HUES6 (cell line): Measurements from ENCODE around the gene KRT12.
"Not testable (repeated sequence)": the region's sequence is repeated elsewhere in the genome, so short reads cannot be mapped to it uniquely, and the experiment has no call there.

ENCODE experiments used
- H3K27ac ChIP-seq: 2 replicates; pipeline ENCODE4 v1.7.0; 2013; ENCODE audit warnings: low read depth, mild to moderate bottlenecking, low read length, inconsistent platforms
- H3K27me3 ChIP-seq: 2 replicates; pipeline ENCODE4 v1.6.1; 2013; ENCODE audit warnings: low read length; ENCODE audit not compliant: control insufficient read depth, insufficient read depth
- H3K36me3 ChIP-seq: 2 replicates; pipeline ENCODE4 v1.6.1; 2013; ENCODE audit warnings: low read length; ENCODE audit not compliant: control insufficient read depth, insufficient read depth
- H3K4me1 ChIP-seq: 2 replicates; pipeline ENCODE4 v1.6.1; 2013; ENCODE audit warnings: low read length; ENCODE audit not compliant: control insufficient read depth, insufficient read depth
- H3K4me3 ChIP-seq: 2 replicates; pipeline ENCODE4 v1.5.1; 2013; ENCODE audit warnings: low read depth, low read length
- H3K9ac ChIP-seq: one replicate; pipeline ENCODE4 v1.6.1; 2013; ENCODE audit warnings: mild to moderate bottlenecking, low read length
- H3K9me3 ChIP-seq: 2 replicates; pipeline ENCODE4 v1.6.1; 2013; ENCODE audit warnings: low read depth, low read length; ENCODE audit not compliant: control insufficient read depth, insufficient read depth

KRT12 gene

DNA sequence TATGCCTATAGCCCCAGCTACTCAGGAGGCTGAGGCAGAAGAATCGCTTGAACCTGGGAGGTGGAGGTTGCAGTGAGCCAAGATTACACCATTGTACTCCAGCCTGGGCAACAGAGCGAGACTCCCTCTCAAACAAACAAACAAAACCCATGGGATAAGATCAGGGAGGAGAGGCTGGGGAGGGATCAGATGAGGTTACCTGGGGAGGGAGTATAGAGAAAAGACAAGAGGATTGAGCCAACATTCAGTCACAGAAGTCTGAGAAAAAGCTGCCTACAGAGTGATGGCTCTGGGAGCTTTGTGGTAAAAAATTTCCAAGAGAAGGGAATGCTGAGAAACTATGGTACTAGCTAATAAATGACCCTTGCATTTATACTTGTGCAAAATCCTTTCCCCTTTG, 8.4 kb downstream of the KRT12 start:
- not testable (repeated sequence) for H3K27ac ChIP-seq, H3K4me3 ChIP-seq, H3K9ac ChIP-seq, H3K27me3 ChIP-seq, H3K9me3 ChIP-seq, H3K36me3 ChIP-seq
- peaks cover 11% of the 10 kb centered on the region for H3K4me1 ChIP-seq

- no peaks in the 10 kb centered on the region for H3K27me3 ChIP-seq
- H3K36me3 ChIP-seq: no peaks in the 10 kb centered on the region
- H3K9ac ChIP-seq: no peak overlapping the region
- H3K27ac ChIP-seq: no peak overlapping the region
- no peak overlapping the region for H3K4me3 ChIP-seq
- no peaks in the 10 kb centered on the region for H3K9me3 ChIP-seq
- H3K4me1 ChIP-seq: peaks cover 16% of the 10 kb centered on the region
Observed at GRCh38 chr17:40857535-40857934, 9.5 kb downstream of the KRT12 start.

GRCh38 chr17:40854175-40854814, 12.7 kb downstream of the KRT12 start:
- peaks cover 20% of the 10 kb centered on the region for H3K4me1 ChIP-seq

DNA sequence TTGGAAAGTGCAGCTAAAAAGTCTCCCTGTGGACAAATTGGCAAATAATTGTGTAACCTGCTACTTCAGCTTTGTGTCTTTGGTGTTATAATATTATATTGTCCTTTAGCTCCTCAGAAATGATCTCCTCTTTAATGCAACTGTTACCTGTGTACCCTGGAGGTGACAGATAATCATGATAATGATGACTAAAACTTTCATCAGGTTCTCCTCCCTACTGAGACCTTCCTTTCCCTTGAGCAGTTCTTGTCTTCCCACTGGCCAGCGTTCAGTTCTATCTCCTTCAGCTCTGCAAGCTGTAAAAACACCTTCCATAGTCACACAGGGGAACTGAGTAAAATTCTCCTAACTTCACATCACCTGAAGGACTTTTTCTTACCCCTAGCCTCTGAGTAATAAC, 14.7 kb downstream of the KRT12 start:
- no peaks in the 10 kb centered on the region for H3K36me3 ChIP-seq
- no peak overlapping the region for H3K4me3 ChIP-seq
- peaks cover 7% of the 10 kb centered on the region; the same call in 1 of the 2 replicates for H3K27me3 ChIP-seq
- H3K27ac ChIP-seq: no peak overlapping the region
- H3K4me1 ChIP-seq: peaks cover 16% of the 10 kb centered on the region
- H3K9ac ChIP-seq: no peak overlapping the region
- no peaks in the 10 kb centered on the region for H3K9me3 ChIP-seq

More at GRCh38 chr17:40854175-40854814, 12.7 kb downstream of the KRT12 start:
- no peak overlapping the region for H3K27ac ChIP-seq
- H3K9me3 ChIP-seq: no peaks in the 10 kb centered on the region
- H3K36me3 ChIP-seq: no peaks in the 10 kb centered on the region
- no peaks in the 10 kb centered on the region for H3K27me3 ChIP-seq
- H3K9ac ChIP-seq: no peak overlapping the region
- H3K4me3 ChIP-seq: no peak overlapping the region

DNA sequence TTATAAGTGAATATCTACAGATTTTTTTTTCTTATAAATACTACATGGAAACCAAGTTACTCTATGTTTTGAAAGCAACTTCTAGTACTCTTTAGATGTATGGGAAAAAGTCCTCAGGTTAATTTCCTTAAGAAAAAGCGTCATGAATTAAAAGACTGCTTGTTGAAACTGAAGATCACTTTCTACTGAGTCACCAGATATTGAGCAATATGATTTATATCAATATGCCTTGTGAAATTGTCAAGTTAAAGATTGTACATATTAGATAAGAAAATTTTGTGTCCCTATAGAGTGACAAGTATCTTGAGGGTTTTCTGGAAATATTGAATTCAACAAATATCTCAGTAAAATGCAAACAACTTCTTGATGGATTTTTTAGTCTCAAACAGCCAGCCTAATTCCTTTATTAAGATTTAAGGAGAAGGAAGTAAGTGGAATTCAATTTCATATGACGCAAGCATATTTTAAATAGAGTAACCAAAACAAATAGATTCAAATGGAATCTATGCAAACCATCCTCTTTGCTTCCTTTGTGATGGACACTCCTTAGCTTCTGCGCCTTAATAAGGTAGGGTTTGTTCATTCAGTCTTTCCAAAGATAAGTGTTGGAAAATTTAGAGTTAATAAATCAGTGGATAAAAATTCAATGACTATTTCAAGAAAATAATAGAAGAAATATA, 16.6 kb downstream of the KRT12 start:
- H3K27ac ChIP-seq: no peak overlapping the region

DNA sequence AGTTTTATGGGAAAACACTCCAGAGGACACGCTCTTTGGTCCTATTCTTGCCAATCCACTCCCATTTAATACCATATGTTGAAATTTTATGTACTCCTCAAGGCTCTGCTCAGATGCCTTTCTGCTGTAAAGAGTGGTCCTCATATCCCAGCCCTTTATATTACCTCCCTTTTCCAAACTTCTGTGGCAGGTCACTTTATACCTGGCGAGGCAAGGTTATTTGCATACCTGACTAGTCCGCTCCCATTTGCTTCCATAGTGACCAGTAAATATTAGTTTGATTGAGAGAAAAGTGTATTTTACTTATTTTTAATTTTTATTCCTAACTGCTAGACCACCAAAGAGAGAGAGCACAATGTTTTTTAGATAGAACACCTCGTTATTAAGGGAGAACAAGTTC, 17.3 kb downstream of the KRT12 start:
- no peak overlapping the region for H3K4me3 ChIP-seq
- H3K27me3 ChIP-seq: peaks cover 20% of the 10 kb centered on the region
- H3K9ac ChIP-seq: no peak overlapping the region
- H3K36me3 ChIP-seq: no peaks in the 10 kb centered on the region
- no peak overlapping the region for H3K27ac ChIP-seq
- H3K4me1 ChIP-seq: peaks cover 13% of the 10 kb centered on the region
- no peaks in the 10 kb centered on the region for H3K9me3 ChIP-seq

More for the DNA sequence above, 16.6 kb downstream of the KRT12 start:
- Histone ChIP-seq H3K9me3 (no peaks in the 10 kb centered on the region), H3K4me3 (no peak overlapping the region), H3K4me1 (peaks cover 13% of the 10 kb centered on the region), H3K9ac (no peak overlapping the region), H3K27me3 (peaks cover 14% of the 10 kb centered on the region), H3K36me3 (no peaks in the 10 kb centered on the region)

GRCh38 chr17:40848583-40849235, 18.3 kb downstream of the KRT12 start:
- no peaks in the 10 kb centered on the region for H3K9me3 ChIP-seq
- H3K9ac ChIP-seq: no peak overlapping the region
- H3K27me3 ChIP-seq: peaks cover 26% of the 10 kb centered on the region
- no peaks in the 10 kb centered on the region for H3K36me3 ChIP-seq
- H3K27ac ChIP-seq: no peak overlapping the region
- no peak overlapping the region for H3K4me3 ChIP-seq
- peaks cover 13% of the 10 kb centered on the region for H3K4me1 ChIP-seq

DNA sequence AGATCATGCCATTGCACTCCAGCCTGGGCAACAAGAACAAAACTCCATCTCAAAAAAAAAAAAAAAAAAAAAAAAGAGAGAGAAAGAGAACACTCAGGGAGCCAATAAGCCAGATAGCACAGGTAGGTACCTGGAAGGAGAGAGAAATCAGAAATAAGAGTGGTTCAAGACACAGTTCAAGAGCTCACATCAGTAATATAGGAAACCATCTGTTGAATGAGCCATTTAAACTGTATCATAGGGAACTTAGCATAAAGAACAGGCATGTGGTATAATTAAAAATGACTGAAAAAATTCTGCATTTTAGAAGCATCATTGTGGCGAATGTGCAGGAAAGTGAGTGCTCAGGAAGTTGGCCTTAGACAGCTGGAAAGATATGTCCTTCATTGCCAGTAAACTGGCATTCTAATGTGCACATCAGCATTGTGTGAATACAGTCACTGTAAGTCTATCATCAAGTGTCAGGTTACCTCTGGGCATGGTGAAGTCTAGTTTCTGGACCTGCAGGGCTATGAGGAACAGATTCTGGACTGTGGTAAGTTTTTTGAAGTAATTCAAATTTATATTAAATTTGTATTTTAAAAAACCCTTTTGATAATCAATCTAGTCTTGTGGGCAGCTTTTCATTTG, 20.4 kb downstream of the KRT12 start:
- Histone ChIP-seq H3K36me3 (no peaks in the 10 kb centered on the region), H3K9me3 (no peaks in the 10 kb centered on the region), H3K27ac (no peak overlapping the region), H3K4me1 (no peaks in the 10 kb centered on the region), H3K27me3 (peaks cover 43% of the 10 kb centered on the region), H3K4me3 (no peak overlapping the region), H3K9ac (no peak overlapping the region)

DNA sequence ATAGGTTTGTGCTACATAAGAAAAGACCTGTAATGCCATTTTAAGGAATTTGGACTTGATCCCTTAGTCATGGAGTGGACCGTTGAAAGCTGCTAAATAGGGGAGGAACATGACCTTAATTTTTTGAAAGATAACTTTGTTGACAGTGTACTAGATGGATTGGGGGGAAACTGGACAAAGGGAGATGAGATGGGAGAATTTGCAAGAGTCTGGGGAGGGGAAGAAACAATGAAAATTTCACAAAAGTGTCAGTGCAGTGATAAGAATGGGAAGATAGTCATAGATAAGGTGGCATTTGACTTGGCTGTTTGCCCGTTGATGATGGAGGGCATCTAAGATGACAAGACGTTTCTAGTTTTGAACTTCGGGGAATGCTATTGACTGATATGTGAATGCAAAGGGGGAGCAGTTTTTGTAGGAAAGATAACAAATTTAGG, 22.3 kb downstream of the KRT12 start:
- H3K27ac ChIP-seq: no peak overlapping the region
- H3K4me3 ChIP-seq: no peak overlapping the region
- H3K9me3 ChIP-seq: no peaks in the 10 kb centered on the region
- no peaks in the 10 kb centered on the region for H3K4me1 ChIP-seq
- no peak overlapping the region for H3K9ac ChIP-seq
- peaks cover 60% of the 10 kb centered on the region for H3K27me3 ChIP-seq
- H3K36me3 ChIP-seq: no peaks in the 10 kb centered on the region

DNA sequence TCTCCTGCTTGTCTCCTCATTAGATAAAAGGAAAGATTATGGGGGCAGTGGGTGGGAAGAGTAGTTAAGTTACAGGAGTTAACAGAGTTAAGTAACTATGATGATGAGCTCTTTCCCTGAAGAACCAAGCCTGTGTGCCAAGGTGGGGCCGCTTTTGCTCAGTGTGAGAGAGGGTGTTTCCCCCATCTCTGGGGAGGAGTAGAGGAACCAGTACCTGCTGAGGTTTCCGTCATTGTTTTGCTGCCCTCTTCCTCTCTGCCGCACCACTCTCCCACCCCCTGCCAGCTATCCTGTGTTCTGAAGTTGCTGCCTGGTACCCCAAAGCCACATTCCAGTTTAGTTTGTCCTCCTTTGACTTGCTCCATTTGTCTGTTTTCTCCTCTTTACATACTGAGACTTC, 23.8 kb downstream of the KRT12 start:
- Histone ChIP-seq H3K27ac (no peak overlapping the region), H3K4me1 (no peaks in the 10 kb centered on the region), H3K36me3 (no peaks in the 10 kb centered on the region), H3K9ac (no peak overlapping the region), H3K27me3 (peaks cover 72% of the 10 kb centered on the region), H3K4me3 (no peak overlapping the region), H3K9me3 (no peaks in the 10 kb centered on the region)

DNA sequence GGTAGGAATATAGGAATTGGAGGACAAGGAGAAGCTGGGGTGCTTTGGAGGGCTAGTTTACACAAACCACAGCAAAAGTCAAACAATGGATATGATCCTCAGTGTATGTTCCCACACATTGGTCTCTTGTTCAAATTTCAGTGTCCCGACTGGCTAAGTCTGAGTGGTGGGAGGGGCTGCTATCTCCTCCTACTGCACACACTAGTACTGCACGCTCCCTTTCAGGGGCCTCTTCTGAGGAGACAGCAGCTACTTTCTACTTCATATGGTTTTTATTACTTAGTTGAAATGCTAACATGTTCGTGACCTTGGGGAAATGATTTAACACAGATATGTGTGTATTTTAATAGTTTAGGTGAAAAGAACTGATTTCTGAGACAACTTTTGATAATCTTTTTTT, 25.8 kb downstream of the KRT12 start:
- Histone ChIP-seq H3K4me3 (no peak overlapping the region), H3K4me1 (no peaks in the 10 kb centered on the region), H3K27ac (no peak overlapping the region), H3K9me3 (no peaks in the 10 kb centered on the region), H3K36me3 (no peaks in the 10 kb centered on the region), H3K9ac (no peak overlapping the region), H3K27me3 (peaks cover 87% of the 10 kb centered on the region)
